Measurements from ENCODE around the gene CAPNS1.

GRCh38 chr19:36116344-36116637 is 23.6 kb upstream of the CAPNS1 start:
- TF ChIP-seq CTCF (conservative IDR thresholded peaks at IDR 0.05 in 1 of 2, IDR thresholded peaks at IDR 0.05 in 1 of 2; ENCODE audit: extremely low read depth in 1 of 2, insufficient read depth in 1 of 2, low read depth in 1 of 2, low read length in 2 of 2): no peak
- no peak for TF ChIP-seq EZH2 (IDR thresholded peaks at IDR 0.05; ENCODE audit: borderline replicate concordance, low read length)

Data from mammary epithelial cell (primary cell).